Adrenal gland (tissue), 5 donors: Measurements from ENCODE around the gene ELF1.

Source experiments
- POLR2A ChIP-seq, 2 donors: fragments of 450-650 bp; IDR thresholded peaks; one replicate each; pipeline ENCODE4 v1.6.1; 2017; ENCODE audit warnings: antibody characterized with exemption in 2 of 2, mild to moderate bottlenecking in 2 of 2, moderate library complexity in 1 of 2
- TF ChIP-seq, protein P1 (sequence below), 6 experiments: fragments of 450-650 bp in 4 of 6; fragments of 200-600 bp in 2 of 6; sonication (generic) in 1 of 6; IDR thresholded peaks; 1 replicate in 5 of 6; 2 replicates in 1 of 6; pipeline versions ENCODE4 v1.5.1 to v1.8.0; 2016 to 2021; ENCODE audit warnings: antibody characterized with exemption in 6 of 6, mild to moderate bottlenecking in 2 of 6, moderate library complexity in 1 of 6
- donor health status: DM: no; HTN: no; CAD: no.

DNA sequence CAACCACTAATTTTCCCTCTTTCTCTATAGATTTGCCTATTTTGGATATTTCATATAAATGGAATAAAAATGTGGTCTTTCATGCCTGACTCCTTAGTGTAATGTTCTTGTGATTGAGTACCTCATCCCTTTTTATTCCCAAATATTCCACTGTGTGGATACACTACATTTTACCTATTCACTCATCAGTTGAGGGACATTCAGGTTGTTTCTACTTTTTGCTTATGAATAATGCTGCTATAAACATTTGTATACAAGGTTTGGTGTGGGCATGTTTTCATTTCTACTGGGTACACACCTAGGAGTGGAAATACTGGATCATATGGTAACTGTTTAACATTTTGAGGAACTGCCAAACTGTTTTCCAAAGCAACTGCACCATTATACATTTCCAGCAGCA lies 37.1 kb upstream of the ELF1 start:
- TF ChIP-seq, protein P1, sequence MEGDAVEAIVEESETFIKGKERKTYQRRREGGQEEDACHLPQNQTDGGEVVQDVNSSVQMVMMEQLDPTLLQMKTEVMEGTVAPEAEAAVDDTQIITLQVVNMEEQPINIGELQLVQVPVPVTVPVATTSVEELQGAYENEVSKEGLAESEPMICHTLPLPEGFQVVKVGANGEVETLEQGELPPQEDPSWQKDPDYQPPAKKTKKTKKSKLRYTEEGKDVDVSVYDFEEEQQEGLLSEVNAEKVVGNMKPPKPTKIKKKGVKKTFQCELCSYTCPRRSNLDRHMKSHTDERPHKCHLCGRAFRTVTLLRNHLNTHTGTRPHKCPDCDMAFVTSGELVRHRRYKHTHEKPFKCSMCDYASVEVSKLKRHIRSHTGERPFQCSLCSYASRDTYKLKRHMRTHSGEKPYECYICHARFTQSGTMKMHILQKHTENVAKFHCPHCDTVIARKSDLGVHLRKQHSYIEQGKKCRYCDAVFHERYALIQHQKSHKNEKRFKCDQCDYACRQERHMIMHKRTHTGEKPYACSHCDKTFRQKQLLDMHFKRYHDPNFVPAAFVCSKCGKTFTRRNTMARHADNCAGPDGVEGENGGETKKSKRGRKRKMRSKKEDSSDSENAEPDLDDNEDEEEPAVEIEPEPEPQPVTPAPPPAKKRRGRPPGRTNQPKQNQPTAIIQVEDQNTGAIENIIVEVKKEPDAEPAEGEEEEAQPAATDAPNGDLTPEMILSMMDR (IDR thresholded peaks at IDR 0.05): no peak
- no peak for TF ChIP-seq POLR2A (IDR thresholded peaks at IDR 0.05)
